Measurements from ENCODE around the gene PTPN9.
"Not testable (repeated sequence)": the region's sequence is repeated elsewhere in the genome, so short reads cannot be mapped to it uniquely, and the experiment has no call there.

PTPN9 gene

GRCh38 chr15:75551091-75551490 is 28.0 kb downstream of the PTPN9 start:
- no peak for DNase-seq (ENCODE audit: extremely low spot score)
- CTCF ChIA-PET: no interaction called here
- POLR2A ChIA-PET: no interaction called here
- no peak for TF ChIP-seq ELF4 (IDR thresholded peaks at IDR 0.05)
- no peak for TF ChIP-seq FOXM1 (IDR thresholded peaks at IDR 0.05; ENCODE audit: borderline replicate concordance)
- TF ChIP-seq PKNOX1 (IDR thresholded peaks at IDR 0.05): no peak
- no peak for TF ChIP-seq FOXK2 (IDR thresholded peaks at IDR 0.05)

GRCh38 chr15:75545064-75545463 is 34.1 kb downstream of the PTPN9 start:
- POLR2A ChIA-PET: no interaction called here
- TF ChIP-seq SUZ12 (IDR thresholded peaks at IDR 0.05) (no peak), LEF1 (IDR thresholded peaks at IDR 0.05; ENCODE audit: borderline replicate concordance) (no peak), CTBP1 (IDR thresholded peaks at IDR 0.05; ENCODE audit: borderline replicate concordance) (no peak), FOXA1 (IDR thresholded peaks at IDR 0.05) (no peak)
- no peak for DNase-seq (ENCODE audit: extremely low spot score)
- CTCF ChIA-PET: interaction anchor here (0.6 to 1.2 kb wide), 2 partner anchors 13 to 28 kb away, joined by 4 to 5 read pairs; no protein-coding TSS in a partner anchor

GRCh38 chr15:75544359-75544758 is 34.8 kb downstream of the PTPN9 start:
- DNase-seq (ENCODE audit: extremely low spot score): no peak
- POLR2A ChIA-PET: interaction anchor here (0.6 to 1.4 kb wide), 3 partner anchors 16 to 97 kb away, joined by 3 to 4 read pairs (median 4); no protein-coding TSS in a partner anchor
- CTCF ChIA-PET: interaction anchor here (0.7 to 1.2 kb wide), 2 partner anchors 9 to 12 kb away, joined by 3 to 5 read pairs; no protein-coding TSS in a partner anchor
- TF ChIP-seq LEF1 (IDR thresholded peaks at IDR 0.05; ENCODE audit: borderline replicate concordance): no peak
- TF ChIP-seq FOXM1 (IDR thresholded peaks at IDR 0.05; ENCODE audit: borderline replicate concordance): no peak
- 0 out of 2 replicates have a peak, but pooled peaks have one; percentile 4 for TF ChIP-seq PKNOX1 (IDR thresholded peaks at IDR 0.05)
- TF ChIP-seq FOXA1 (IDR thresholded peaks at IDR 0.05): no peak
- TF ChIP-seq L3MBTL2 (conservative IDR thresholded peaks at IDR 0.05): no peak
- no peak for TF ChIP-seq FOXK2 (IDR thresholded peaks at IDR 0.05)
- no peak for TF ChIP-seq BHLHE40 (IDR thresholded peaks at IDR 0.05; ENCODE audit: borderline replicate concordance)

- ChIA-PET POLR2A (interaction anchor here (0.6 to 1.4 kb wide), 4 partner anchors 89 to 95 kb away, joined by 3 to 4 read pairs (median 4); no protein-coding TSS in a partner anchor), CTCF (interaction anchor here (0.5 kb wide), 1 partner anchor 76 kb away, joined by 3 read pairs; no protein-coding TSS in a partner anchor)
- not testable (repeated sequence) for DNase-seq (ENCODE audit: extremely low spot score)
- 0 out of 2 replicates have a peak, but pooled peaks have one; percentile 41 for TF ChIP-seq PKNOX1 (IDR thresholded peaks at IDR 0.05)
These were observed 36.1 kb downstream of the PTPN9 start for GRCh38 chr15:75542949-75543545.

- TF ChIP-seq SUZ12 (IDR thresholded peaks at IDR 0.05): no peak
- ChIA-PET CTCF (interaction anchor here (0.5 to 2.0 kb wide), 2 partner anchors 10 to 76 kb away, joined by 3 to 5 read pairs; no protein-coding TSS in a partner anchor), POLR2A (interaction anchor here (0.8 kb wide), 1 partner anchor 88 kb away, joined by 4 read pairs; no protein-coding TSS in a partner anchor)
- DNase-seq (ENCODE audit: extremely low spot score): no peak
These were observed 36.7 kb downstream of the PTPN9 start for GRCh38 chr15:75542386-75542797.

GRCh38 chr15:75538376-75538775 is 40.7 kb downstream of the PTPN9 start:
- no peak for DNase-seq (ENCODE audit: extremely low spot score)
- CTCF ChIA-PET: interaction anchor here (0.6 kb wide), 1 partner anchor 87 kb away, joined by 3 read pairs; the partner anchor contains the start of gene SIN3A
- TF ChIP-seq ARNT (IDR thresholded peaks at IDR 0.05): no peak
- TF ChIP-seq SUZ12 (IDR thresholded peaks at IDR 0.05): no peak
- TF ChIP-seq SP1 (IDR thresholded peaks at IDR 0.05): no peak
- TF ChIP-seq HDGF (IDR thresholded peaks at IDR 0.05; ENCODE audit: borderline replicate concordance): no peak
- no peak for TF ChIP-seq ZNF384 (IDR thresholded peaks at IDR 0.05)
- TF ChIP-seq LEF1 (IDR thresholded peaks at IDR 0.05; ENCODE audit: borderline replicate concordance): no peak
- no peak for TF ChIP-seq FOXK2 (IDR thresholded peaks at IDR 0.05)
- no peak for TF ChIP-seq TARDBP (IDR thresholded peaks at IDR 0.05)
- TF ChIP-seq FOXA1 (IDR thresholded peaks at IDR 0.05): no peak
- no peak for TF ChIP-seq ELF4 (IDR thresholded peaks at IDR 0.05)
- no peak for TF ChIP-seq FOXM1 (IDR thresholded peaks at IDR 0.05; ENCODE audit: borderline replicate concordance)
- TF ChIP-seq PKNOX1 (IDR thresholded peaks at IDR 0.05): no peak
- TF ChIP-seq NFRKB (IDR thresholded peaks at IDR 0.05): no peak
- no peak for TF ChIP-seq BHLHE40 (IDR thresholded peaks at IDR 0.05; ENCODE audit: borderline replicate concordance)
- TF ChIP-seq L3MBTL2 (conservative IDR thresholded peaks at IDR 0.05): no peak
- TF ChIP-seq CTBP1 (IDR thresholded peaks at IDR 0.05; ENCODE audit: borderline replicate concordance): no peak
- POLR2A ChIA-PET: no interaction called here

- TF ChIP-seq FOXK2 (IDR thresholded peaks at IDR 0.05) (no peak), ELF4 (IDR thresholded peaks at IDR 0.05) (no peak), CTBP1 (IDR thresholded peaks at IDR 0.05; ENCODE audit: borderline replicate concordance) (no peak), ARNT (IDR thresholded peaks at IDR 0.05) (no peak)
- ChIA-PET POLR2A (no interaction called here), CTCF (no interaction called here)
- DNase-seq (ENCODE audit: extremely low spot score): no peak
These were observed 45.2 kb downstream of the PTPN9 start for GRCh38 chr15:75533945-75534344.

Data from HEK293T (cell line).